SK-N-SH (cell line): ENCODE measurements around the gene FAM120B. TPM values are rescaled to one million over a fixed set of nuclear protein-coding genes. Genes with fewer than 3 reads are reported as not detected.

Experiments used
- CTCF ChIA-PET: fragments of 300-600, 350-600 bp; formaldehyde crosslinking; extraction: SDS; loops from one replicate; lab custom pipeline; 2021; lab: Yijun Ruan, JAX
- POLR2A ChIA-PET: fragments of 350-600 bp; sonication (Branson Sonifier 250); formaldehyde crosslinking; extraction: SDS; loops from one replicate; lab custom pipeline; 2020; ENCODE audit warnings: antibody characterized with exemption, inconsistent platforms; lab: Yijun Ruan, JAX
- DNase-seq: peaks from one replicate; pipeline ENCODE4 v3.0.0; 2012
- H2AFZ ChIP-seq: fragments of 200-600 bp; sonication (generic); 2 replicates; pipeline ENCODE4 v1.8.1; 2016; ENCODE audit warnings: antibody characterized with exemption, mild to moderate bottlenecking, low read depth
- H3F3A ChIP-seq: fragments of 200-600 bp; sonication (generic); replicated peaks from 2 replicates; pipeline ENCODE3; 2016; ENCODE audit warnings: antibody characterized with exemption, mild to moderate bottlenecking; ENCODE audit not compliant: insufficient read depth
- H3K27ac ChIP-seq, 2 experiments: fragments of 200-500 bp in 1 of 2; fragments of 200-600 bp in 1 of 2; sonication (Bioruptor generic) in 1 of 2; sonication (generic), shearing (Covaris generic) in 1 of 2; 2 replicates each; pipeline versions ENCODE4 v1.5.1 to v1.6.1; 2014 to 2016; ENCODE audit warnings: low read depth in 2 of 2, inconsistent platforms in 1 of 2, low read length in 1 of 2, mild to moderate bottlenecking in 1 of 2, mixed read lengths in 1 of 2
- H3K27me3 ChIP-seq: fragments of 200-600 bp; sonication (generic), shearing (Covaris generic); 2 replicates; pipeline ENCODE4 v1.6.1; 2016; ENCODE audit warnings: mixed run types; ENCODE audit not compliant: insufficient read depth
- H3K36me3 ChIP-seq, 2 experiments: fragments of 200-500 bp in 1 of 2; fragments of 200-600 bp in 1 of 2; sonication (Bioruptor generic) in 1 of 2; sonication (generic) in 1 of 2; replicated peaks in 1 of 2; 2 replicates each; pipeline versions ENCODE3 to v1.5.1; 2014 to 2016; ENCODE audit warnings: low read length in 1 of 2, mild to moderate bottlenecking in 1 of 2; ENCODE audit not compliant: insufficient read depth in 2 of 2, control insufficient read depth in 1 of 2
- H3K4me1 ChIP-seq, 2 experiments: fragments of 200-500 bp in 1 of 2; fragments of 200-600 bp in 1 of 2; sonication (Bioruptor generic) in 1 of 2; sonication (generic), shearing (Covaris generic) in 1 of 2; 2 replicates each; pipeline versions ENCODE4 v1.5.1 to v1.6.1; 2014 to 2016; ENCODE audit warnings: low read depth in 1 of 2, low read length in 1 of 2, mixed run types in 1 of 2; ENCODE audit not compliant: insufficient read depth in 2 of 2, control insufficient read depth in 1 of 2
- H3K4me2 ChIP-seq: fragments of 200-600 bp; sonication (generic), shearing (Covaris generic); 2 replicates; pipeline ENCODE4 v1.6.1; 2017; ENCODE audit warnings: mixed run types
- H3K4me3 ChIP-seq, 2 experiments: fragments of 200-500 bp in 1 of 2; fragments of 200-600 bp in 1 of 2; sonication (Bioruptor generic) in 1 of 2; sonication (generic), shearing (Covaris generic) in 1 of 2; 2 replicates each; pipeline versions ENCODE4 v1.5.1 to v1.8.1; 2014 to 2016; ENCODE audit warnings: low read depth in 2 of 2, inconsistent platforms in 1 of 2, low read length in 1 of 2, mild to moderate bottlenecking in 1 of 2, mixed read lengths in 1 of 2, moderate library complexity in 1 of 2
- H3K79me2 ChIP-seq: fragments of 200-600 bp; sonication (generic); 2 replicates; pipeline ENCODE4 v1.8.1; 2017; ENCODE audit warnings: mild to moderate bottlenecking; ENCODE audit not compliant: insufficient read depth
- H3K9ac ChIP-seq: fragments of 200-600 bp; sonication (generic); 2 replicates; pipeline ENCODE4 v1.6.1; 2017; ENCODE audit warnings: mixed run types
- H3K9me2 ChIP-seq: fragments of 200-600 bp; sonication (generic); 2 replicates; pipeline ENCODE4 v1.6.1; 2017; ENCODE audit warnings: mixed run types
- H3K9me3 ChIP-seq: fragments of 200-600 bp; sonication (generic); 2 replicates; pipeline ENCODE4 v1.6.1; 2017; ENCODE audit warnings: mixed run types, mild to moderate bottlenecking, moderate library complexity
- H4K20me1 ChIP-seq: fragments of 200-600 bp; sonication (generic); 2 replicates; pipeline ENCODE4 v1.6.1; 2017; ENCODE audit warnings: mild to moderate bottlenecking, mixed run types; ENCODE audit not compliant: insufficient read depth
- CTCF ChIP-seq: fragments of 200-600 bp; sonication (generic); IDR thresholded peaks from 2 replicates; pipeline ENCODE4 v1.6.1; 2017; ENCODE audit warnings: antibody characterized with exemption, mild to moderate bottlenecking, moderate library complexity
- ELF1 ChIP-seq: IDR thresholded peaks from 2 replicates; pipeline ENCODE4 v1.4.0; 2012
- EP300 ChIP-seq, 2 experiments: IDR thresholded peaks; 2 replicates each; pipeline versions ENCODE4 v1.4.0 to v1.6.1; 2012; ENCODE audit warnings: borderline replicate concordance in 1 of 2, low read depth in 1 of 2, low read length in 1 of 2
- FOSL2 ChIP-seq: IDR thresholded peaks from 2 replicates; pipeline ENCODE4 v1.4.0; 2012; ENCODE audit warnings: low read depth, mild to moderate bottlenecking, moderate library complexity, borderline replicate concordance
- FOXJ3 ChIP-seq: sonication (generic); formaldehyde crosslinking; IDR thresholded peaks from 2 replicates; pipeline ENCODE4 v1.5.1; 2020; ENCODE audit warnings: mild to moderate bottlenecking, missing genetic modification reagents
- FOXM1 ChIP-seq: IDR thresholded peaks from 2 replicates; pipeline ENCODE4 v1.4.0; 2012; ENCODE audit warnings: low read depth, mild to moderate bottlenecking
- JUND ChIP-seq: IDR thresholded peaks from 2 replicates; pipeline ENCODE4 v1.4.0; 2012
- MAX ChIP-seq: IDR thresholded peaks from 2 replicates; pipeline ENCODE4 v1.4.0; 2012; ENCODE audit warnings: low read depth
- MXI1 ChIP-seq: IDR thresholded peaks from 2 replicates; pipeline ENCODE4 v1.6.1; 2012; ENCODE audit warnings: mild to moderate bottlenecking, low read depth, low read length, improper control_type of control experiment
- NFIC ChIP-seq: IDR thresholded peaks from 2 replicates; pipeline ENCODE4 v1.4.0; 2012; ENCODE audit warnings: borderline replicate concordance
- PBX3 ChIP-seq: IDR thresholded peaks from 2 replicates; pipeline ENCODE4; 2012
- RCOR1 ChIP-seq: fragments of 150-350 bp; IDR thresholded peaks from 2 replicates; pipeline ENCODE4 v1.6.1; 2017; ENCODE audit warnings: antibody characterized with exemption, low read length
- REST ChIP-seq: IDR thresholded peaks from 2 replicates; pipeline ENCODE4 v1.6.1; 2012; ENCODE audit warnings: mild to moderate bottlenecking, low read depth, low read length, moderate library complexity
- RXRA ChIP-seq: IDR thresholded peaks from 2 replicates; pipeline ENCODE4 v1.4.0; 2012; ENCODE audit warnings: low read depth, mild to moderate bottlenecking, borderline replicate concordance
- TCF12 ChIP-seq: IDR thresholded peaks from 2 replicates; pipeline ENCODE4 v1.4.0; 2012
- TEAD4 ChIP-seq: IDR thresholded peaks from 2 replicates; pipeline ENCODE4 v1.4.0; 2012; ENCODE audit warnings: mild to moderate bottlenecking, borderline replicate concordance; ENCODE audit not compliant: insufficient read depth
- ZBTB33 ChIP-seq: IDR thresholded peaks from 2 replicates; pipeline ENCODE4 v1.4.0; 2012; ENCODE audit warnings: low read depth, borderline replicate concordance
- WGBS: methylation state at CpG from one replicate; pipeline ENCODE4 v1.1.6; 2017; ENCODE audit warnings: low lambda C conversion rate; 5-methylcytosine and 5-hydroxymethylcytosine counted together
- polyA plus RNA-seq, 3 experiments: library from polyadenylated mRNA; depleted of rRNA; stranded (reverse); fragments of >200 nt; gene quantifications; 2 replicates each; pipeline ENCODE4 v1.2.3, GENCODE V29; 2012

The FAM120B gene
- polyA plus RNA-seq, 1 of the 3 experiments (the other 2 are of a cell fraction): 7.7 TPM

GRCh38 chr6:170439366-170440361 is 133.1 kb downstream of the FAM120B start:
- H2AFZ ChIP-seq: no peak overlapping the region
- H3K79me2 ChIP-seq: no peaks in the 10 kb centered on the region
- no peak overlapping the region for H3K4me3 ChIP-seq
- H3K36me3 ChIP-seq: peaks cover 0 to 5% of the 10 kb centered on the region in 2 experiments
- 90% methylated on average over 13 of the region's 21 CpGs for WGBS
- no peak overlapping the region; a peak in 1 of 4 replicates for H3K27ac ChIP-seq
- no peaks in the 10 kb centered on the region for H4K20me1 ChIP-seq
- TF ChIP-seq RXRA (no peak), TCF12 (0 out of 2 replicates have a peak, but pooled peaks have one; percentile 14), JUND (no peak), CTCF (no peak), PBX3 (no peak), REST (no peak)
- no peaks in the 10 kb centered on the region for H3K9me2 ChIP-seq
- no peak overlapping the region for H3K4me2 ChIP-seq
- H3K9me3 ChIP-seq: no peaks in the 10 kb centered on the region
- POLR2A ChIA-PET: no interaction called here
- no peaks in the 10 kb centered on the region for H3K27me3 ChIP-seq
- CTCF ChIA-PET: interaction anchor here (0.6 to 1.2 kb wide), 7 partner anchors 22 to 608 kb away, joined by 3 to 4 read pairs (median 3); no protein-coding TSS in a partner anchor
- peak; percentile 29 for DNase-seq
- peaks cover 18 to 35% of the 10 kb centered on the region in 2 experiments; a peak in 3 of 4 replicates for H3K4me1 ChIP-seq
- H3K9ac ChIP-seq: no peak overlapping the region
- H3F3A ChIP-seq: no peaks in the 10 kb centered on the region

GRCh38 chr6:170440437-170440836 is 133.9 kb downstream of the FAM120B start:
- H3K4me2 ChIP-seq: no peak overlapping the region
- H3K79me2 ChIP-seq: no peaks in the 10 kb centered on the region
- H3K9ac ChIP-seq: no peak overlapping the region
- POLR2A ChIA-PET: no interaction called here
- H3K4me3 ChIP-seq: no peak overlapping the region
- H2AFZ ChIP-seq: no peak overlapping the region
- peaks cover 18 to 35% of the 10 kb centered on the region in 2 experiments; a peak in 3 of 4 replicates for H3K4me1 ChIP-seq
- no peaks in the 10 kb centered on the region for H3K9me3 ChIP-seq
- CTCF ChIA-PET: interaction anchor here (0.6 to 0.8 kb wide), 2 partner anchors 98 to 609 kb away, joined by 3 read pairs; no protein-coding TSS in a partner anchor
- H3K36me3 ChIP-seq: peaks cover 0 to 5% of the 10 kb centered on the region in 2 experiments
- H3K27me3 ChIP-seq: no peaks in the 10 kb centered on the region
- no peak overlapping the region for H3K27ac ChIP-seq
- peak; percentile 24 for DNase-seq
- H4K20me1 ChIP-seq: no peaks in the 10 kb centered on the region
- no peaks in the 10 kb centered on the region for H3K9me2 ChIP-seq
- WGBS: 93% methylated on average over 12 of the region's 14 CpGs
- no peaks in the 10 kb centered on the region for H3F3A ChIP-seq
- TF ChIP-seq MAX (no peak), TEAD4 (no peak), FOSL2 (no peak), ZBTB33 (no peak), ELF1 (no peak), RCOR1 (no peak), FOXM1 (no peak), MXI1 (no peak), JUND (no peak), EP300 (IDR thresholded peaks at IDR 0.05; ENCODE audit: borderline replicate concordance in 1 of 2, low read depth in 1 of 2, low read length in 1 of 2) (no peak), FOXJ3 (CRISPR knock-in tag) (no peak), NFIC (no peak)
